GM18511 (cell line): ENCODE measurements around the gene COL5A1.
"Not testable (repeated sequence)": the region's sequence is repeated elsewhere in the genome, so short reads cannot be mapped to it uniquely, and the experiment has no call there.

ENCODE experiments used
- ATAC-seq: cut with Tn5 transposase; IDR thresholded peaks from one replicate; pipeline ENCODE4 v1.9.1; 2021; ENCODE audit warnings: mild to moderate bottlenecking, moderate library complexity; ENCODE audit not compliant: unreplicated experiment

COL5A1 gene

GRCh38 chr9:134655586-134656333, 14.2 kb downstream of the COL5A1 start:
- no peak for ATAC-seq

- ATAC-seq: no peak
Measured at GRCh38 chr9:134656334-134657006, 14.9 kb downstream of the COL5A1 start.

GRCh38 chr9:134657666-134658377, 16.2 kb downstream of the COL5A1 start:
- no peak for ATAC-seq

- ATAC-seq: no peak
Measured at GRCh38 chr9:134658378-134658955, 16.9 kb downstream of the COL5A1 start.

- no peak for ATAC-seq
Measured at GRCh38 chr9:134659688-134660131, 18.1 kb downstream of the COL5A1 start.

GRCh38 chr9:134660407-134660806, 18.8 kb downstream of the COL5A1 start:
- ATAC-seq: no peak

GRCh38 chr9:134661299-134661698, 19.7 kb downstream of the COL5A1 start:
- ATAC-seq: no peak

GRCh38 chr9:134661791-134662142, 20.2 kb downstream of the COL5A1 start:
- no peak for ATAC-seq

- ATAC-seq: no peak
Measured at GRCh38 chr9:134662143-134662876, 20.7 kb downstream of the COL5A1 start.

- ATAC-seq: no peak
Measured at GRCh38 chr9:134663084-134663483, 21.5 kb downstream of the COL5A1 start.

GRCh38 chr9:134663753-134664415, 22.3 kb downstream of the COL5A1 start:
- ATAC-seq: no peak

- ATAC-seq: no peak
Measured at GRCh38 chr9:134664446-134664845, 22.8 kb downstream of the COL5A1 start.

- ATAC-seq: no peak
Measured at GRCh38 chr9:134666208-134666607, 24.6 kb downstream of the COL5A1 start.

- no peak for ATAC-seq
Measured at GRCh38 chr9:134666831-134667230, 25.2 kb downstream of the COL5A1 start.

GRCh38 chr9:134668977-134669376, 27.4 kb downstream of the COL5A1 start:
- ATAC-seq: not testable (repeated sequence)

- no peak for ATAC-seq
Measured at GRCh38 chr9:134669399-134669955, 27.9 kb downstream of the COL5A1 start.

- no peak for ATAC-seq
Measured at GRCh38 chr9:134670042-134670525, 28.5 kb downstream of the COL5A1 start.

- ATAC-seq: no peak
Measured at GRCh38 chr9:134670851-134671281, 29.3 kb downstream of the COL5A1 start.

- no peak for ATAC-seq
Measured at GRCh38 chr9:134671341-134672113, 29.9 kb downstream of the COL5A1 start.
